ENCODE results near the gene ZNF652. TPM values are rescaled to one million over a fixed set of nuclear protein-coding genes. Genes with fewer than 3 reads are reported as not detected.

ZNF652 gene
- 6.5 to 9.9 TPM (median 8.6 TPM) in 5 replicates for total RNA-seq (2022; extraction: Qiagen RNA extraction; ENCODE audit: low read depth)

DNA sequence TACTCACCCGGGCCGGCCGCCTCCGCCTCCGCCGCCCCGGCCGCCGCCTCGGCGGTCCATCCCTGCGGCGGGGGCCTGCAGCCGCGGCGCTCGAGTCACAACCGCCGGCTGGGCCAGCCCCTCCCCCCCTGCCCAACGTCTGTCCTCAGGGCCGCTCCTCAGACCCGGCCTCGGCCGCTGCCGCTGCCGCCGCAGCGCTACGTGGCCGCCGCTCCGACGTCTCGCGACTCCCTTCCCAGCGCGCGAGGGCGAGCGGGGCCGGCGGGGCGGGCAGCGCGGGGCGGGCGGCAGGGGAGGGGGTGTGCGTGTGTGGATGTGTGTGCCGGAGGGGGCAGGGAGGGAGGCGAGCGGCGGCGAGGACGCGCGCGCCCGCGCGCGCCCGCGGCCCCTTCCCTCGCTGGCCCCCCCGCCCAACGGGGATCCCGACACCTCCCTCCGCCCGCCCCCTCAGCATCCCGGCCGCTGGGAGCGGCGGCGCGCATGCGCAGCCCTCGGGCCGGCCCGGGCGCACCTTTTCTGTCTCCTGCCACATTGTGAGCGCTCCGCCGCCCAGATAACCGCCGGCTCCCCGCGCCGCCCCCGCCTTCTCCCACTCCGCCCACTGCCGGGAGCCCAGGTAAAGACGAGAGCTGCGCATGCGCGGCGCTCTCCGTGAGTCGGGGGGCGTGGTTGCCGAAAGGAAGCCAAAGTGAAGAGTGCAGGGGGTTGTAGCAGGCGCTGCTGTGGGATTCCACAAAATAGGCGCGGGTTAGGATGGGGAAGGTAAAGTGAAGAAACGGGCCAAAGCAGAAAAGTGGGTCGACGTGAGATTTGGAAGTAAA, at the start of gene ZNF652:
ZNF652 (minus strand) TSS at position 349 of the 821 bp plus-strand sequence. CDS start 44,525 bp downstream, outside the sequence.

Other genes starting within 250 kb of the ZNF652 start
- gene B4GALNT2, start 229.5 kb downstream of the ZNF652 start, total RNA-seq (2022; extraction: Qiagen RNA extraction; ENCODE audit: low read depth): 0.29 to 0.70 TPM (median 0.51 TPM) in 5 replicates
- gene GNGT2, start 151.7 kb downstream of the ZNF652 start, total RNA-seq (2022; extraction: Qiagen RNA extraction; ENCODE audit: low read depth): 0.16 to 0.64 TPM (median 0.27 TPM) in 5 replicates
- 0.02 TPM in 1 of 5 replicates, not detected in the others for gene ABI3, start 151.5 kb downstream of the ZNF652 start, total RNA-seq (2022; extraction: Qiagen RNA extraction; ENCODE audit: low read depth)
- gene PHOSPHO1, start 131.5 kb downstream of the ZNF652 start, total RNA-seq (2022; extraction: Qiagen RNA extraction; ENCODE audit: low read depth): 0.76 to 1.0 TPM (median 0.97 TPM) in 5 replicates
- 322 to 496 TPM (median 444 TPM) in 5 replicates for gene PHB1, start 52.6 kb upstream of the ZNF652 start, total RNA-seq (2022; extraction: Qiagen RNA extraction; ENCODE audit: low read depth)
- gene NGFR, start 133.0 kb upstream of the ZNF652 start, total RNA-seq (2022; extraction: Qiagen RNA extraction; ENCODE audit: low read depth): 0.57 to 0.96 TPM (median 0.62 TPM) in 5 replicates
- 0.14 to 0.26 TPM (median 0.19 TPM) in 5 replicates for gene NXPH3, start 213.6 kb upstream of the ZNF652 start, total RNA-seq (2022; extraction: Qiagen RNA extraction; ENCODE audit: low read depth)

All from A549 treated with CpdA at 1 μM for 4 hours (cell line).